GM21526 (cell line): ENCODE results near the gene GRWD1.

Experiments
- ATAC-seq: cut with Tn5 transposase; IDR thresholded peaks from one replicate; pipeline ENCODE4 v1.9.1; 2021; ENCODE audit warnings: moderate library complexity; ENCODE audit not compliant: unreplicated experiment, low FRiP score

GRWD1 gene

GRCh38 chr19:48445606-48446481, at the start of gene GRWD1:
Gene GRWD1, plus strand, starts transcription at chr19:48445983. Its CDS starts 23 bp downstream, at chr19:48446006.
- ATAC-seq, result no peak

- no peak for ATAC-seq
These were observed 49.6 kb upstream of the GRWD1 start for GRCh38 chr19:48396016-48396823.

DNA sequence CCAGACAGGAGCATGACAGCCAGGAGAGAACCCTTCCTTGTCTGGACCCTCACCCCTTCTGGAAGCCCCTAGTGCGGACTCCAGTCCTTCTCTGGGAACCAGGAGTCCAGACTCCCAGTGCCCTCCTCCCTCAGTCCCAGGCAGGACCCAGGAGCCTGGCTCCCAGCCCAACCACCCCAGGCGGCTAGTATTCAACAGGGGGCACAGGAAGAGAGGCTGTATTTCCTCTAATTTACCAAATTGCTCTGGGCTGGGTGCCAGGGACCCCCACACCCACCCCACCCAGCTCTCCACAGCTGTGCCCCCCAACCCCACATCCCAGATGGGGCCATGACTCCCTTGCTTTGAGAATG, 49.0 kb upstream of the GRWD1 start:
- no peak for ATAC-seq

DNA sequence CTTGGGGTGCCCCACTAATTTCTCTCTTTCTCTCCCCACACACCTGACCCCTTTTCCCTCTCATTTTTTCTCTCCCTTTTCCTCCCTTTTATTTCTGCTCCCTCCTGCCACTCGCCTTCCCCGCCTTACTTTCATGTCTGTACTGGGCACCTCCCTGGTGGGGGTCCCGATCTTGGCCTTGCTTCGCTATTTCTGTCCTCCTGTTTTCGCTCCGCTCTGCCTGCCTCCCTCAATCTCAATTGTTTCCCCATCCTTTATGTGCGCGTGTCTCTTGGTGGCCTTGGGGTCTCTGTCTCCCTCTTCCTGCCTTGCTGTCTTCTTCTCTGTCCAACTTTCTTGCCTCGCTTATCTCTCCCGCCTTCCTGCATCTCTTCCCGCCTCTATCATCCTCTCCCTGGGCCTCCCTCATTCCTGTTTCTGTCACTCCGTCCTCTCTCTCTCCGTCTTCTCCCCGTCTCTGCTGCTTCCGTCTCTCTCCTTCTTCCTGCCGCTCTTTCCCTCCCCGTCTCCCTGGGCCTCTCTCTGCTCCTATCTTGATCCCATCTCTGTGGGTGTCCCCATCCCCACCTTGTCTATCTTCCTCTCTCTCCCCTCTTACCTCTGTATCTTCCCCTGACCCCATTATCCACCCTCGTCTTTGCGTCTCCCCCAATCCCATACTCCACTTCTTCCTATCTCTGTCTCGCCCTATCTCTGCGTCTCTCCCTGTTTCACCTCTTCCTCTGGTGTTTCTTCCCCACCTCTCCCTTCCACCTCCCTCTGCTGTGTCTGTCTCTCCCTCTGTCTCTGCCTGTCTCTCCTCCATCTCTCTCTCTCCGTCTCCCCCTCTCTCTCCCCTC, 48.3 kb upstream of the GRWD1 start:
- ATAC-seq, result no peak

DNA sequence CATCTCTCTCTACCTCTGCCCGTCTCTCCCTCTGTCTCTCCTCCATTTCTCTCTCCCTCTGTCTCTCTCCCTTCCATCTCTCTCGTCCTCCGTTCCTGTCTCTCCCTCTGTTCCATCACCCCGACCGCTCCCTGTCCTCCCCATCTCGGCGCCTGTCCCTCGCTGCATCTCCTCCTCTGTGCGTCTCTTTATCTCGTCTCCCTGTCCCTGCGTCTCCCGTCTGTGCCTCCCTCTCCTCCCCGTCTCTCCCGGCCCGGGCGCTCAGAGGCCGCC, 47.7 kb upstream of the GRWD1 start:
- ATAC-seq, result no peak

DNA sequence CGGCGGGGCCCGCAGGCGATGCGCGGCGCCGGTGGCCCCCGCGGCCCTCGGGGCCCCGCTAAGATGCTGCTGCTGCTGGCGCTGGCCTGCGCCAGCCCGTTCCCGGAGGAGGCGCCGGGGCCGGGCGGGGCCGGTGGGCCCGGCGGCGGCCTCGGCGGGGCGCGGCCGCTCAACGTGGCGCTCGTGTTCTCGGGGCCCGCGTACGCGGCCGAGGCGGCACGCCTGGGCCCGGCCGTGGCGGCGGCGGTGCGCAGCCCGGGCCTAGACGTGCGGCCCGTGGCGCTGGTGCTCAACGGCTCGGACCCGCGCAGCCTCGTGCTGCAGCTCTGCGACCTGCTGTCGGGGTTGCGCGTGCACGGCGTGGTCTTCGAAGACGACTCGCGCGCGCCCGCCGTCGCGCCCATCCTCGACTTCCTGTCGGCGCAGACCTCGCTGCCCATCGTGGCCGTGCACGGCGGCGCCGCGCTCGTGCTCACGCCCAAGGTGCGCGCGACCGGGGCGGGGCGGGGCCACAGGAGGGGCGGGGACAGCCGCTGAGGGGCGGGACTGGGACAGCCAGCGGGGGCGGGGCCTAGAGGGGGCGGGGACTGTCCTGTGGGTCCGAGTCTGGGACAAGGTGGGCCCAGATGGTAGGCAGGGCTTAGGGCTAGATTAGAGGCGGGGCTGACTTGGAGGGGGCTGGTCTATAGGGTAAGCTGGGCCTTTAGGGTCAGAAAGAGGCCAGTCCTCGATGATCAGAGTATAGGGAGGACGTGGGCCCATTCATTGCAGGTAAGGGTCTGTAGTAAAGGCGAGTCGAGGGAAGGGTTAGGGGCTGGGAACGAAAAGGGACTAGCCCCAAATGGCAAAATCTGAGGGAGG, 47.2 kb upstream of the GRWD1 start:
- no peak for ATAC-seq

GRCh38 chr19:48400018-48400742, 45.6 kb upstream of the GRWD1 start:
- no peak for ATAC-seq

- no peak for ATAC-seq
These were observed 44.5 kb upstream of the GRWD1 start for GRCh38 chr19:48401287-48401686.

GRCh38 chr19:48403606-48404005, 42.2 kb upstream of the GRWD1 start:
- no peak for ATAC-seq

DNA sequence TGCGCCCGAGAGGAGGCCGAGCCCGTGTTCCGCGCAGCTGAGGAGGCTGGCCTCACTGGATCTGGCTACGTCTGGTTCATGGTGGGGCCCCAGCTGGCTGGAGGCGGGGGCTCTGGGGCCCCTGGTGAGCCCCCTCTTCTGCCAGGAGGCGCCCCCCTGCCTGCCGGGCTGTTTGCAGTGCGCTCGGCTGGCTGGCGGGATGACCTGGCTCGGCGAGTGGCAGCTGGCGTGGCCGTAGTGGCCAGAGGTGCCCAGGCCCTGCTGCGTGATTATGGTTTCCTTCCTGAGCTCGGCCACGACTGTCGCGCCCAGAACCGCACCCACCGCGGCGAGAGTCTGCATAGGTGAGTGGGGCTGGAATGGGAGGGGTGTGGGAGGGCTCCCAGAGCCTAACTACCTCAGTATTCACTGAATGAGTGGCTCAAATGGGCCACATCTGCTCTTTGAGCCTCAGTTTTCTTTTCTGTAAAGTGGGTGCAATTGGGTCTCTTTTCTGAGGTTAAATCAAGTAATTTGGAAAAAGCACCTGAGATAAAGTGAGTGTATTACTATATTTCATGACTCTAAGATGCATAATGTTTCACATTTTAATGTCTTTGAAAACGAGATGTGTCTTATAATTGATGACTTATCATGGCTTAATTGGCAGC, 40.6 kb upstream of the GRWD1 start:
- ATAC-seq, result no peak

- ATAC-seq, result no peak
These were observed 39.9 kb upstream of the GRWD1 start for GRCh38 chr19:48405850-48406249.

- no peak for ATAC-seq
These were observed 31.8 kb upstream of the GRWD1 start for GRCh38 chr19:48413879-48414587.

DNA sequence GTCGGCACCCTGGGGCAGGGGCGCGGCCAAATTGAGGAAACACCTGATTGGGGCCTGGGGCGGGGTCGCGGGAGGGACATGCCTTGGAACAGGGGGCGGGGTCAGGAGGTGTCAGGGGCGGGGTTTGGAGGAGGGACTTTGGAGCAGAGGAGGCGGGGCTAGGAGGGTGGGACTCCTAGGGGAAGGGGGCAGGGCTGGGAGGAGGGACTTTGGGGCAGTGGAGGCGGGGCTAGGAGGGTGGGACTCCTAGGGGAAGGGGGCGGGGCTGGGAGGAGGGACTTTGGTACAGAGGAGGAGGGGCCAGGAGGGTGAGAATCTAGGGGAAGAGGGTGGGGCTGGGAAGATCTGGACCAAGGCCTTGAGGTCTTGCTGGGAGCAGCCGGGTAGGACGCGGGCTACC, 30.4 kb upstream of the GRWD1 start:
- no peak for ATAC-seq

- ATAC-seq, result no peak
These were observed 30.0 kb upstream of the GRWD1 start for GRCh38 chr19:48415806-48416221.

DNA sequence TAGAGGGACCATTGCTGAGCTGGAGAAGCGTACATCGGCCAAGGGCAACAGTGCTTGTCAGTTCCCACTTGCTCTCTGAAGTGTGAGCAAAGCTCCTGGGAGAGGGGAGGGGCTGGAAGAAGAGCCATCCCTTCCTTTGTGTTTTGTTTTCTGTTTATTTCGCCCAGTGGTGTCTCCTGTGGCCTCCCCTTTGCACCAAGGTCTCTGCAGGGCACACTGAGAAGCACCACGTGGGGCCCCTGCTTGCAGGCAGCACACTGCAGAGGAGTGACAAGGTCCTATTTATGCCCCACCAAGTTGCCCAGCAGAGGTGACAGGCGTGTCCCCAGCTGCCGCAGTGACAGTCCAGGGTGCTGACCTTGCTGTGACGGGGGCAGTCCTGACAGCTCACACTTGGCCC, 28.4 kb upstream of the GRWD1 start:
- no peak for ATAC-seq

- ATAC-seq, result no peak
These were observed 27.3 kb upstream of the GRWD1 start for GRCh38 chr19:48418317-48419064.

DNA sequence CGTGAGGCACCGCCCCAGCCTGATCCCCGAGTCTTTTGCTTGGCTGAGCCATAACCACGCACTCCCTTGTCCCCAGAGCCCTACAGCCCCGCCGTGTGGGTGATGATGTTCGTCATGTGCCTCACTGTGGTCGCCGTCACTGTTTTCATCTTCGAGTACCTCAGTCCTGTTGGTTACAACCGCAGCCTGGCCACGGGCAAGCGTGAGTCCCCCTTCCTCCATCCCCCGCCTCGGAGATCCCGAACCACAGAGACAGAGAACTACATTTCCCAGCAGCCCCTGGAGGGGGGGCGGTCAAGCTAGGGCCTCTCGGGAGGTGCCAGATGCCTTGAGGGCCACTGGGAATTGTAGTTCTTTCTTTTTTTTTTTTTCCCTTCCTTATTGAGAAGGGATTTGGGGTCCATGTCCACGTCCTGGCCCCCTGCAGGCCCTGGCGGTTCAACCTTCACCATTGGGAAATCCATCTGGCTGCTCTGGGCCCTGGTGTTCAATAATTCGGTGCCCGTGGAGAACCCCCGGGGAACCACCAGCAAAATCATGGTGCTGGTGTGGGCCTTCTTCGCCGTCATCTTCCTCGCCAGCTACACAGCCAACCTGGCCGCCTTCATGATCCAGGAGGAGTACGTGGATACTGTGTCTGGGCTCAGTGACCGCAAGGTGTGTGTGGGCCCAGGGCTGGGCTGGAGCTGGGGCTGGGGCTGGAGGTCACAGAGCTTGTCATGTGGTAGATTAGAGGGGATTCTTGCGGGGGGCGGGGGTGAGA, 26.4 kb upstream of the GRWD1 start:
- no peak for ATAC-seq
